Activated naive CD4-positive, alpha-beta T cell treated with anti-CD3 and anti-CD28 coated beads for 36 hours (primary cell): ENCODE results near the gene CEP78. TPM values are rescaled to one million over a fixed set of nuclear protein-coding genes. Genes with fewer than 3 reads are reported as not detected.

Experiments used
- CTCF ChIA-PET: fragments of 350-600 bp; sonication (Branson Sonifier 250); formaldehyde crosslinking; loops from one replicate; lab custom pipeline; 2021; ENCODE audit warnings: antibody characterized with exemption; lab: Charles Lee
- DNase-seq: peaks from one replicate; pipeline ENCODE4 v3.0.0-alpha.2; 2020
- H3K27ac Mint-ChIP-seq: one replicate; pipeline ENCODE4 v1.8.0; 2021; ENCODE audit warnings: mild to moderate bottlenecking, mixed read lengths
- H3K27me3 Mint-ChIP-seq: one replicate; pipeline ENCODE4 v1.8.0; 2021; ENCODE audit warnings: low read depth, mixed read lengths
- H3K36me3 Mint-ChIP-seq: one replicate; pipeline ENCODE4 v1.8.0; 2021; ENCODE audit warnings: low read depth, mixed read lengths
- H3K4me1 Mint-ChIP-seq: one replicate; pipeline ENCODE4 v1.8.0; 2021; ENCODE audit warnings: low read depth, mixed read lengths
- H3K4me3 Mint-ChIP-seq: one replicate; pipeline ENCODE4 v1.8.0; 2021; ENCODE audit warnings: mild to moderate bottlenecking, moderate library complexity, mixed read lengths
- H3K9me3 Mint-ChIP-seq: one replicate; pipeline ENCODE4 v1.8.0; 2021; ENCODE audit warnings: mixed read lengths
- intact Hi-C: fragments of 100-400 bp; cut with micrococcal nuclease; formaldehyde crosslinking; loops from one replicate; pipeline ENCODE4 v1.15.1; 2023
- total RNA-seq, 2 experiments: library from RNA; stranded (reverse); gene quantifications; one replicate each; pipeline ENCODE4 v1.2.3, GENCODE V29; 2021

The CEP78 gene
- total RNA-seq, 2 experiments from 2014 or later: 39.5 to 39.7 TPM

DNA sequence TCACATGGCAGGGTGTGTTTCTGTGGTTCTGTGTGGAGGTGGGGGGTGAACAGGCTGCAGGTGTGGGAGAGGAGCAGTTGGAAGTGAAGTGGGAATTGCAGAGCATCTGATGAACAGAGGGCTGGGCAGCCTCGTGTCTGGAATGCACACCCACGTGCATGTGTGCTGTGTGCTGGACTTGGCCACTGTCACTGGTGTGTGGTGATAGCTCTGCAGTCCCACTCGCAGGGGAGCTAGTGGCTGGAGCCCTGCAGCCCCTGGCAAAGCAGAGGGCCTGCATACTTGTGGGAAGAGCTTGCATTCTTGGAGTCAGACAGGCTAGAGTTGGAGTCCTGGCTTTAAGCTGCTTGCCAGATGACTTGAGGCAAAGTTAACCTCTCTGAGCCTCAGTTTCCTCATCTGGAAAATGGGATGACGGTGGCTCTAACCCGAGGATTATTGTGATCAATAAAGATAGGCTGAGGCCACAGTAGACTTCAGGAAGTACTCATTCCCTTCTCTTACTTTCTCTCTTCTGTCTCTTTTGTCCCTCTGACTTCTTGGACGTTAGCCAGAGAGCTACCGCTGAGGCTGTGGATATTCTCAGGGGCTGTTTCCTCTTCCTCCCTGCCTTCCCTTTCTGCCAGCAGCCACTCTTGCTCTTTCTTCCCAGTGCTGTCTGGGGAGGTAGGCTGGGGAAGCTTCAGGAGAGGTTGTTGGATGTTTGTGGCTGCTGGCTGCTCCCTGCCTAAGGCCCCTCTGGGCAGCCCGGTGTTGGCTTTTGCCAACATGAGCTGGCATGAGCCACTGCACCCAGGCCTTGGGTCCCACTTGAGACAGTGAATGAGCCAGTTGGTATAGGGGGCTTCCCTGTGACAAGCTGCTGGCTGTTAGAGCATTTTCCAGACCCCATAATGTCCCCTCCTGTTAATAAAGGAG is 79.3 kb downstream of the CEP78 start:
- Mint-ChIP-seq H3K36me3 (peaks cover 82% of the 10 kb centered on the region), H3K9me3 (no peaks in the 10 kb centered on the region), H3K27me3 (no peaks in the 10 kb centered on the region), H3K27ac (no peak overlapping the region), H3K4me1 (peaks cover 3% of the 10 kb centered on the region), H3K4me3 (no peak overlapping the region)
- no peak for DNase-seq
- intact Hi-C loops: no loop called here
- CTCF ChIA-PET: interaction anchor here (0.5 kb wide), 1 partner anchor 21 kb away, joined by 3 read pairs; no protein-coding TSS in a partner anchor

DNA sequence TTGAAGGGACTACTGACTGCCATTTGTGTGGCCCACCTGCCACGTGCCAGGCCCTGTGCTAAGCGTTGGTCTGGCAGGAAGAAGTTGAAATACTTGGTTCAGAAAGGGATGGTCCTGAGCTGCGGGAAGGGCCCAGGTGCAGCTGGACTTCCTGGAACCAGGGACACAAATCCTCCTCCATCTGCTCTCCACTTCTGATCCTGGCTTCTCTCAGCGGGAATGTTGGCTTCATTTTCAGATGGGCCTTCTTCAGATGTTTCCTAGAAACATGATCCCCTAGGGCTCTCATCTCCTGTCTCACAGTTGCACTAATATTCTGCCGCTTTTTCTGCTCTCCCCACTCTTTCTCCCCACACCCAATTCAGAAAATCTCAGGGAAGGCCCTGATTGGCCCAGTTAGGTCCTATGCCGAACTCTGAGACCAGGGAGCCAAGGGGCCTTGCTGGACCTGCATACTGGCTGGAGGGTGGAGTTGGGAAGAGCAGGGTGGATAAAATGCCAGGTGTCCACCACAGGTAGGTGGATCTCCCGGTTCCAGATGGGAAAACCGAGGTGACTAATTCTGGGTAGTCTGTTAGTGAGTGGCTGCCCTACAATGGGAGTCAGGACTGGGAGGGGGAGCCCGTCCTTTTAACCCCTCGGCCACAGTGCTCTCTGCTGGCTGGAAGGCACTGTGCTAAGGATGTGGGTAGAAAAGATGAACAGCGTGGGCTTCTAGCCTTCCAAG is 80.5 kb downstream of the CEP78 start:
- H3K4me1 Mint-ChIP-seq: peaks cover 3% of the 10 kb centered on the region
- CTCF ChIA-PET: no interaction called here
- no peak overlapping the region for H3K4me3 Mint-ChIP-seq
- intact Hi-C loops: no loop called here
- H3K27me3 Mint-ChIP-seq: no peaks in the 10 kb centered on the region
- H3K27ac Mint-ChIP-seq: no peak overlapping the region
- H3K36me3 Mint-ChIP-seq: peaks cover 82% of the 10 kb centered on the region
- DNase-seq: no peak
- no peaks in the 10 kb centered on the region for H3K9me3 Mint-ChIP-seq

DNA sequence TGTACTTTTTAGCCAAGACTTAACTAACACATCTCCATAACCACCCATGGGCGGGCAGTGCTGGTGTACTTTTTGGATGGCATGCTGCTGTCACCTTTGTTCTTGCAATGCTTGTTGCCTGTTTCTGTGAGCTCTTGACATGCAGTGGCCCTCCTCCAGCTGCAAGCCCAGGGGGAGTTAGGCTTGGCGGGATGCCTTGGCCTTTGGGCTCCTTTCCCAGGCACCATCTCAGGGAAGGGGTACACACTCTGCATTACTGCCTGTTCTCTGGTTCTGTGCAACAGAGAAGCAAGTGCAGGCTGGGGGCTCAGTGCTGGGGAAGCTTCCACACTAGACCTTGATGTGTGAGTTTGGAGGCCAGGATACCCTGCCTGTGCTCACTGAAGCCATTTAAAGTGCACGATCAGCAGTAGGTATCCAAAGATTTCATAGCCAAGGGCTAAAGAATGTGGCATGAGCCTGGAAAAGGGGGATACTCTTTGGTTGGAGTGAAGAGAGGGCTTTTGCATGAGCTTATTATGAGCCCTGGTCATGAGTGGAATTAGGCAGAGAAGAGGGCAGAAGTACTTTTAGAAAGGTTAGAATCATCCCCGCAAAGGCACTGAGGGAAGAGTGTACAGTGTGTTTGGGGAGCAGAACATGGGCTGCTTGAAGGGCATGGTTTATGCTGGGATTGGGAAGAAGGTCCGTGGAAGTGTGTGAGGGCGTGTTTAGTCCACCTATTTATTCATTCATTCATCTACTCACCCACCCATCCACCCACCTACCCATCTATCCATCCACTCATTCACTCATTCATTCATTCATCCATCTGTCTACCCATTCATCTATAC is 83.5 kb downstream of the CEP78 start:
- no peak for DNase-seq
- no peak overlapping the region for H3K27ac Mint-ChIP-seq
- peaks cover 3% of the 10 kb centered on the region for H3K4me1 Mint-ChIP-seq
- peaks cover 81% of the 10 kb centered on the region for H3K36me3 Mint-ChIP-seq
- no peak overlapping the region for H3K4me3 Mint-ChIP-seq
- H3K9me3 Mint-ChIP-seq: no peaks in the 10 kb centered on the region
- CTCF ChIA-PET: no interaction called here
- no peaks in the 10 kb centered on the region for H3K27me3 Mint-ChIP-seq
- intact Hi-C loops: no loop called here

DNA sequence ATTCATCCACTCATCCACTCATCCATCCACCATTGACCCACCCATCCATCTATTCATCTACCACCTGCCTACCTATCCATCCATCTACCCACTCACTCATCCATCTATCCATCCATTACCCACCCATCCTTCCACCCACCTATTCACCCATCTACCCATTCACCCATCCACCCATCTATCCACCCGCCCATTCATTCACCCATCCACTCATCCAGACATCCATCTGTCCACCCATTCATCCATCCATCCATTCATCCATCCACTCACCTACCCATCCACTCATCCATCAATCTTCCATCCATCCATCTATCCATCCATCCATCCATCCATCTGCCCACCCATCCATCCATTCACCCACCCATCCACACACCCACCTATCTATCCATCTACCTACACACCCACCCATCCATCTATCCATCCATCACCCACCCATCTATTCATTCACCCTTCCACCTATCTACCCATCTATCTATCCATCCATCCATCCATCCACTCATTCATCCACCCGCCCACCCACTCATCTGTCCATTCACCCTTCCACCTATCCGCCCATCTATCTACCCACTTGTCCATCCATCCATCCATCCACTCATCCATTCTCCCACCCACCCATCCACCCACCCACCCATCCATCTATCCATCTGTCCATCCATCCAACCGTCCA is 84.3 kb downstream of the CEP78 start:
- CTCF ChIA-PET: no interaction called here
- no peak overlapping the region for H3K4me3 Mint-ChIP-seq
- intact Hi-C loops: no loop called here
- H3K9me3 Mint-ChIP-seq: no peaks in the 10 kb centered on the region
- H3K36me3 Mint-ChIP-seq: peaks cover 82% of the 10 kb centered on the region
- H3K27ac Mint-ChIP-seq: no peak overlapping the region
- no peaks in the 10 kb centered on the region for H3K4me1 Mint-ChIP-seq
- DNase-seq: no peak
- H3K27me3 Mint-ChIP-seq: no peaks in the 10 kb centered on the region

DNA sequence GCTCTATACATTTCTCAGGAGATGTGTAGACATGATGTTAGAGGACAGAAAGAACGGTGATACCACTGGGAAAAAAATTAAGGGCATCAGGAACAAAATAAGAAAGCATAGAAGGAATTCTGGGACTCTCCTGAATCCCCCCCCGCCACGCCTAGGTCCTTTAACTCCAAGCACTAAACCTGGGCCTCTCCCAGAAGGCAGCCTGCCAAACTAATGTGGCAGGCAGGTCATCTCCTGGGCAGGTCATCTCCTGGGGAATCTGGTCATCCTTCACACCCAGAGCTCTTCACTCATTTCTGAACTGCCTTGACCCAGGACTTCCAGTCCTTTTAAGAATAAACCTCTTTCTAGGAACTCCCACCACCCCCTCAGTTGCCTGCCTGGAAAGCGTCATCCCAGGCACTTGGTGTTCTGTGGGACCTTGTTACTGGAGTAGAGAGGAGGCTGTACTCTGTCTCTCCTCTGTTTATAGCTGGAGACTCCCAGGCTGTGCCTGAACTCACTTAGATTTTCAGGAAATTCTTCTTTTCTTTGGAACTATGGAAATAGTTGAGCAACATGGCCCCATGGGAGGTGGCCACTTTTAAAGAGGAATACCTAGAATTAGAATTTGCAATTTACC is 85.1 kb downstream of the CEP78 start:
- Mint-ChIP-seq H3K9me3 (no peaks in the 10 kb centered on the region), H3K36me3 (peaks cover 84% of the 10 kb centered on the region), H3K4me3 (no peak overlapping the region), H3K27me3 (no peaks in the 10 kb centered on the region), H3K4me1 (no peaks in the 10 kb centered on the region), H3K27ac (no peak overlapping the region)
- intact Hi-C loops: no loop called here
- no peak for DNase-seq
- CTCF ChIA-PET: no interaction called here

DNA sequence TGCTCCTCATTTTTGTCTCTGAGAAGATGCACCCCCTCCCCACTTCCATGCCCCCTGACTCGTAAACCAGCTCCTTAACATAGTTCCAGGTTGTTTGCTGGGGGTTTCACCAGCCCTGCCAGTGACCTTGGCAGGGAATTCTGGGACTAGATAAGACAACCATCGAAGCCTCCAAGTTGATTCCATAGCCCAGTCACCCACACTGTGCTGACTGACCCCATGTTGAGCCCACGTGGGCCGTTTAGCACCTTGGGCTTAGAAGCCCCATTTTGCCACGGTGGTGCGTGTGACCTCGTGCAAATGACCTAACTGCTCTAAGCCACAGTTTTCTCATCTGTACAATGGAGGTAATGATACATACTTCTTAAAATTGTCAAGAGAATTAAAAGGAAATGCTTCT is 85.6 kb downstream of the CEP78 start:
- intact Hi-C loops: no loop called here
- Mint-ChIP-seq H3K4me1 (no peaks in the 10 kb centered on the region), H3K36me3 (peaks cover 83% of the 10 kb centered on the region), H3K4me3 (no peak overlapping the region), H3K27me3 (no peaks in the 10 kb centered on the region), H3K9me3 (no peaks in the 10 kb centered on the region), H3K27ac (no peak overlapping the region)
- no peak for DNase-seq
- CTCF ChIA-PET: no interaction called here

DNA sequence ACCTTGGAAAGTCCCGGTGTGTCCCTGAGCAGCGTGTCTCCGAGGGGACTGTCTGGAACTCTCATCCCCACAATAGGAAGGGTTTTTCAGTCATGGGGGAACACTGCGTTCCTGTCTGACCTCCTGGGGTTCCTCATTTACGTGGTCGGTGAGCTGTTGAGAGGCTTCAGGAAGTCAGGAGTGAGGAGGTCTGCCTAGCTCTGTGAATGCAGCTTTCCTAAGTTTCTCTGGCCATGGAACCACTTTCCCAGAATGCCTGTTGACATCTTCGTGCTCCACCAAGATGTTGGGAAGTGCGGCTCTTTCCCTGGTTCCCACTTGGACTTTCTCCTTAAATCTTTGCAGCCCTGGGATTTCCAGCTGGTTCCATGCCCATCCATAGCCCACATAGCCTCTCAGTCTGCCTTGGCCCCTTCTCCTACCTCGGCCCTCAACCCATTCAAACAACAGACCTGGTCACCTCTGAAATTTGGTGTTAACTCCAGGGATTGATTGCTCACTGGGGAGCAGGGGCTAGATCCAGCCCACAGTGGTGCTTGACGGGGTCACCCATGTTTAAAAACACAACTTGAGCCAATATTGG is 88.3 kb downstream of the CEP78 start:
- Mint-ChIP-seq H3K9me3 (no peaks in the 10 kb centered on the region), H3K4me1 (no peaks in the 10 kb centered on the region), H3K27me3 (no peaks in the 10 kb centered on the region), H3K36me3 (peaks cover 76% of the 10 kb centered on the region), H3K4me3 (no peak overlapping the region), H3K27ac (no peak overlapping the region)
- no peak for DNase-seq
- intact Hi-C loops: no loop called here
- CTCF ChIA-PET: no interaction called here

DNA sequence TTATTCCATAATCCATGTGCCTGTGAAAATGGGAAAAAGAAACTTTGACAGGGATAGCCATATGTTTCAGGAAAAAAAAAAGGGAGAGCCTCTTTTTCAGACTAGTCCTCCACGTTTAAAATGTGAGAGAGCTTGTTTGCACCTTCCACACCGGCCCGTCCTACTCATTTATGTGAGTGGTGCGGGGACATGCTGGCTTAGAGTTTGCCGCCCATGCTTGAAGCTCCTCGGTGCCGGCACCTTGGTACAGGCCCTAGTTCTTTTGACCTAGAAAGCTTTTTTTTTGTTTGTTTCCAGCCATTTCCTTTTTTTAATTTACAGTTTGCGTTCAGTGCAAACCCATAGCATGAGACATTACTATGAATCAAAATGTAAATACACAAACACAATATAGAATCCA is 88.8 kb downstream of the CEP78 start:
- no peaks in the 10 kb centered on the region for H3K9me3 Mint-ChIP-seq
- H3K27ac Mint-ChIP-seq: no peak overlapping the region
- no peaks in the 10 kb centered on the region for H3K4me1 Mint-ChIP-seq
- no peaks in the 10 kb centered on the region for H3K27me3 Mint-ChIP-seq
- CTCF ChIA-PET: no interaction called here
- H3K4me3 Mint-ChIP-seq: no peak overlapping the region
- H3K36me3 Mint-ChIP-seq: peaks cover 75% of the 10 kb centered on the region
- intact Hi-C loops: no loop called here
- DNase-seq: no peak

DNA sequence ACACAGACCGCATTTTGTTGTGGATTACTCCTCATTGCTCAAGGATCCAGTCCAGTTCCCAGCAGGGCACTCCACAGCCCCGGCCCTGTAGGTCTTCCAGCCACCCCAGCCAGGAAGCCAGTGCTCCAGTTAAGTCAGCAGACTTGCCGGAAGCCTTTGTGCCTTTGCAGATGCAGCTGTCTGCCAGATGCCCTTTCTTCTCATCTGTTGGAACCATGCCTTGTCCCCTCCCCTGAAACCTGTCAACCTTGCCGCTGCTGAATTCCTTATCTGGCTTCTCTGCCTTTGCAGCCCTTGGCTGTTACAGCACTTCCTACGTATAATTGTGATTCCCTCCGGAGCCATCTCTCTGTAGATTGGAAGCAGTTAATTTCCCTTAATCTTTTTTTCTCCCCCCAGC is 89.5 kb downstream of the CEP78 start:
- intact Hi-C loops: no loop called here
- H3K4me3 Mint-ChIP-seq: no peak overlapping the region
- H3K27me3 Mint-ChIP-seq: no peaks in the 10 kb centered on the region
- H3K27ac Mint-ChIP-seq: no peak overlapping the region
- H3K36me3 Mint-ChIP-seq: peaks cover 75% of the 10 kb centered on the region
- H3K9me3 Mint-ChIP-seq: no peaks in the 10 kb centered on the region
- CTCF ChIA-PET: no interaction called here
- H3K4me1 Mint-ChIP-seq: no peaks in the 10 kb centered on the region
- DNase-seq: no peak

DNA sequence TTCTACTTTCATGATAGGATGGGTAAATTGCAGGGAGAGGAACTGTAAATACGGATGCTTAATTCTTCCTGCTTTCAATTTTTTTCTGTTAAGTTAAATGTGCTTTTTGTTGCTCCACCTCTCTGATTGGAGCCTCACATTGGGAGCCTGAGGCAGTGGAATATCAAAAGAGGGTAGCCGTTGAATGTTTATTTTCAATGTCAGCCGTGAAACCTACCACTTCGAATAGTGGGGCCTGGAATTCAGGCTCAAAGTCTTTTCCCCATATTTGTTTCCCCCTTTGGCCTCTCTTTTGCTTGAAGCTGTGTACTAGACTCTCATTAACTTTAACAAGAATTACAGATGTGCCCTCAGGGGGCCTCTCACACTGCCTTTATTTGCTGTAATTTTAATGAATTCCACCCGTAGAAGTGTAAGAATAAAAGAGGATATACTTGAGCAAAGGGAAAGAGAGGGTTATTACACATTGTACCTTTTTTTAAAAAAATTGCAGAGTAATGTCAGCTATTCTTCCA is 90.0 kb downstream of the CEP78 start:
- peaks cover 76% of the 10 kb centered on the region for H3K36me3 Mint-ChIP-seq
- no peak overlapping the region for H3K4me3 Mint-ChIP-seq
- H3K9me3 Mint-ChIP-seq: peaks cover 1% of the 10 kb centered on the region
- H3K27me3 Mint-ChIP-seq: no peaks in the 10 kb centered on the region
- H3K4me1 Mint-ChIP-seq: no peaks in the 10 kb centered on the region
- CTCF ChIA-PET: no interaction called here
- intact Hi-C loops: no loop called here
- no peak overlapping the region for H3K27ac Mint-ChIP-seq
- DNase-seq: no peak

DNA sequence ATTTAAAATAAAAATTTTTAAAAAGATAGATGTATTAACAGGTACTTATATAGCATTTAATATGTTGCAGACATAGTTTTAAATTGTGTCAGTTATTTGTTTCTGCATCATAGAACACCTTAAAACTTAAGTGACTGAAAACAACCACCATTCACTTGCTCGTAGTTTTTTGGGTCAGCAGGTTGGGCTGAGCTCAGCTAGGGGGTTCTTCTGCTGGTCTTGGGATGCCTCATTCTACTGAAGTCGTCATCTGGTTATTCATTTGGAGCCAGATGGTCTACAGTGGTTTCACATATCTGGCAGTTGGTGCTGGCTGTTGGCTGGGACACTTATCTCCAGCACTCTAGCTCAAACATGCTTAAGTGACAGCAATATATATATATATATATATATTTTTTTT is 90.7 kb downstream of the CEP78 start:
- H3K9me3 Mint-ChIP-seq: peaks cover 1% of the 10 kb centered on the region
- H3K27ac Mint-ChIP-seq: no peak overlapping the region
- H3K36me3 Mint-ChIP-seq: peaks cover 76% of the 10 kb centered on the region
- no peaks in the 10 kb centered on the region for H3K27me3 Mint-ChIP-seq
- no peaks in the 10 kb centered on the region for H3K4me1 Mint-ChIP-seq
- intact Hi-C loops: no loop called here
- DNase-seq: no peak
- CTCF ChIA-PET: no interaction called here
- H3K4me3 Mint-ChIP-seq: no peak overlapping the region
